GM21529 (cell line): ENCODE measurements around the gene OR10G2.

Source experiments
- ATAC-seq: cut with Tn5 transposase; IDR thresholded peaks from one replicate; pipeline ENCODE4 v1.9.1; 2021; ENCODE audit not compliant: unreplicated experiment

The OR10G2 gene

DNA sequence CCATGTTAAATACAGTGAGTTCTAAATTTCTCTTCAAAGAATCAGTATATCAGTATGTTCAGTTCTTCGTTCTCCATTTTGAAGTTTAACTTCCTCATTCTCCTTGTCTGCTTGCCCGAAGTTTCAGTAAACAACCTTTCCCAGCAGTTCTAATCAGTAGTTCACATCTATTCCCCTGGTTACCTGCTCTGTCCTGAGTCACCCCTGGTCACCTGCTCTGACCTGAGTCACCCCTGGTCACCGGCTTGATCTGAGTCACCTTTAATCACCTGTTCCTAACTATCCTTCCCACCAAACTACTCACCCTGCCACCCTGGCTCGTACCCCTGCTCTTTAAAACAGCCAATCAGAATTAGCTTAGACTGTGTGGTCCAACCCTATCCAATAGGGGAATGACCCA, 45.4 kb downstream of the OR10G2 start:
- no peak for ATAC-seq
